Measurements from ENCODE around the gene KLHL22.
"Not testable (repeated sequence)": the region's sequence is repeated elsewhere in the genome, so short reads cannot be mapped to it uniquely, and the experiment has no call there.

Gene KLHL22

DNA sequence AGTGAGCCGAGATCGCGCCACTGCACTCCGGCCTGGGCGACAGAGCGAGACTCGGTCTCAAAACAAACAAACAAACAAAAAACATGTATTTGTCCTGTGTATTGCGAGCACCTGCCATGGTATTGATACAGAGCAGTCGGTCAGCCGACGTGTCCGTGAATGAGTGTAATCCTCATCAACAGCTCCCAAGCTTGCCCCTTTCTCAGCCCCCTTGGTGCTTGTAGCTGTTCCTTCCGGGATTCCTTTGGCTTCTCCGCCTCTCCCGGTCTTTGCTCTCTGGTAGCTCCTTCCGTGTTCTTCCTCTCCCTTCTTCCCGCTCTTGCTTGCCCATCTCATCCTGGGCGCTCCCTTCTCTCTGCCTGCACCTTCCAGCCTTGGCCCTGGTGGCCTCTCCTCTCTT lies 90.7 kb downstream of the KLHL22 start:
- no peak for DNase-seq (ENCODE audit: low read depth in 2 of 3, low spot score in 1 of 3)

- no peak for DNase-seq (ENCODE audit: low read depth in 2 of 3, low spot score in 1 of 3)
Observed at GRCh38 chr22:20403779-20404140, 91.8 kb downstream of the KLHL22 start.

DNA sequence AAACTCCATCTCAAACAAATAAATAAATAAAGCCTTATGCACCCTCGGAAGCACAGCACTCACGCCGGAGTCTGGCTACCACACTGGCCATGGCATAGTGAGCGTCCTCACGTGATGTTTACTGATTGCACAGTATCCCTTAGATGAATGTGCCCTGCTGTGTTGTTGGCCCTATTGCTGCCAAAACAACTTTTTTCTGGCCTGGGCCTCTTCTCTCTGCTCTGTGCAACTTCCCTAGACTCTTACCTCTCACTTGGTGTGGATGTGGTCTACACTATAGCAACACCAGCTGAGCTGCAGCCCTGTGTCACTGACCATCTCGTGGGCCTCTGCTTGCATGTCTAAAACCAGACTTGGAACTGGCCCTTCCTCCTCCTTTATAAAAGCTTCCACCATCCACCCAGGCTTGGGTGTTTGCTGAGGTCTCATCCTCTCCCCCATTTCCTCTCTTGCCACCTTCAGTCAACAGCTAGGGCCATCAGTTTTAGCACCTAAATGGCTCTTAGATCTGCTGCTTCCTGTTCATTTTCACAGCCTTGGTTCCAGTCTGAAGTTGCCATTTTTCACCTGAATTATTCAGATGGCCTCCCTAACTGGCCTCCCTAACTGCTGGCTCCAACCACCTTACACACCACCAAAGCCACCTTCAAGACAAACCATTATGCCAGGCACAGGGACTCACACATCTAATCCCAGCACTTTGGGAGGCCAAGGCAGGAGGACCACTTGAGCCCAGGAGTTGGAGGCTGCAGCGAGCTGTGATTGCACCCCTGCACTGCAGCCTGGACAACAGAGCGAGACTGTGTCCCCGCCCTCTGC lies 92.4 kb downstream of the KLHL22 start:
- DNase-seq (ENCODE audit: low read depth in 2 of 3, low spot score in 1 of 3), result no peak

DNA sequence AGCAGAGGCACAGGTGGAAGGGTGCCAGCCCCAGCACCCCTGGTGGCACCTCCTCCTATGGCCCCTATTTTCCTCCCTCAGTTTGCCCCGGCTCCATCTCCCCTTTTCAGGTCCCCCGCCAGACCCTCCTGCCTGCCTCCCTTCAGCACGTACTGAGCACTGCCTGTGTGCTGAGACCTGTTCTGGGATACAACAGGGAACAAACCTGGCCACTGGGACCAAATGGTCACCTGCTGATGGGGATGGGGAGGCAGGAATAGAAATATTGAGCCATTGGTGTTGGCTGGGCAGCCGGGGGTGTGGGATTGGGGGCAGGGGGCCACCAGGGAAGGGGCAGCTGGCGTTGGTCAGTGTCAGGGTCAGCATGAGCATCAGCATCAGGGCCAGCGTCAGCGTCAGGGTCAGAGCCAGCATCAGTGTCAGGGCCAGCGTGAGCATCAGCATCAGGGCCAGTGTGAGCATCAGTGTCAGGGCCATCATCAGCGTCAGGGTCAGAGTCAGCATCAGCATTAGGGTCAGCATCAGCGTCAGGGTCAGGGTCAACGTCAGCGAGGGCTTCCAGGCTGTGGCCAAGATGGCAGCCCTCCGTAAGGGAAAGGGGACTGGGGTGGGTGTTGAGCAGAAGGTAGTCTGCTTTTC lies 94.1 kb downstream of the KLHL22 start:
- DNase-seq (ENCODE audit: low read depth in 2 of 3, low spot score in 1 of 3), result no peak

GRCh38 chr22:20400606-20401375 lies 94.8 kb downstream of the KLHL22 start:
- no peak for DNase-seq (ENCODE audit: low read depth in 2 of 3, low spot score in 1 of 3)

GRCh38 chr22:20399866-20400605 lies 95.6 kb downstream of the KLHL22 start:
- DNase-seq (ENCODE audit: low read depth in 2 of 3, low spot score in 1 of 3), result no peak

- no peak for DNase-seq (ENCODE audit: low read depth in 2 of 3, low spot score in 1 of 3)
Observed at GRCh38 chr22:20398420-20398819, 97.2 kb downstream of the KLHL22 start.

- no peak for DNase-seq (ENCODE audit: low read depth in 2 of 3, low spot score in 1 of 3)
Observed at GRCh38 chr22:20397498-20397897, 98.1 kb downstream of the KLHL22 start.

DNA sequence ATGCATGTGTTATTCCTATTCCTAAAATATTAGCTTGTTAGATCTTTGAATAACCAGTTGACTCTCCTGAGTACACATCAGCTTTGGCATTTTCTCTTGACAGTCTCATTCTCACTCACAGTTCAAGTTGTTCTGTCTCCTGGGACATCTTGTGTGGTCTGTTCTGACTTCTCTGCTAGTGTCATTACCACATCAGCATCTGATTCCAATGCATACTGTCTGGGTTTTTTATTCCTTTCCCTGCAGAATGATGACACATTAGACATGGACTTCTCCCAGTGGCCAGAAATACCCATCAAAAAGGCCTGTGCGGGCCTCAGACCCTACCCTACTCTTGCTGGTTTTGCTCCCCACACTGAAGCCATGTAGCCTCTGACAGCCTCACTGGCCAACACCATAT lies 99.0 kb downstream of the KLHL22 start:
- DNase-seq (ENCODE audit: low read depth in 2 of 3, low spot score in 1 of 3), result no peak

DNA sequence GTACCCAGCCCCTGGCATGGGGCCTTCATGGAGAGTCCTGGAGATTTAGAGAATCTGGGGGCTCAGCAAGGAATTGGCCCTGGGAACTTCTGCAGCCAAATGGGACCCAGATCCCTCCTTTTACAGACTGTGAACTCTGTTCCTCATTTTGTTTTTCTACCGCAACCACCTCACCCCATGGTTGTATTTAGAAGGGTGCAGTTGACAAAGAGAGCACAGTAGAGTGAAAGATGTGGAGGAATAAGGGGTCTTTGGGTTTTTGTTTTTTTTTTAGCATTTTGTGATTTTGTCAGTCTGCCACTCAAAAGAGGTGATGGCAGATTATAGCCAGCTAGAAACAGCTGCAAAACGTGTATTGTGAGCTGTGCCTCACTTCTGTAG lies 99.7 kb downstream of the KLHL22 start:
- DNase-seq (ENCODE audit: low read depth in 2 of 3, low spot score in 1 of 3), result no peak

DNA sequence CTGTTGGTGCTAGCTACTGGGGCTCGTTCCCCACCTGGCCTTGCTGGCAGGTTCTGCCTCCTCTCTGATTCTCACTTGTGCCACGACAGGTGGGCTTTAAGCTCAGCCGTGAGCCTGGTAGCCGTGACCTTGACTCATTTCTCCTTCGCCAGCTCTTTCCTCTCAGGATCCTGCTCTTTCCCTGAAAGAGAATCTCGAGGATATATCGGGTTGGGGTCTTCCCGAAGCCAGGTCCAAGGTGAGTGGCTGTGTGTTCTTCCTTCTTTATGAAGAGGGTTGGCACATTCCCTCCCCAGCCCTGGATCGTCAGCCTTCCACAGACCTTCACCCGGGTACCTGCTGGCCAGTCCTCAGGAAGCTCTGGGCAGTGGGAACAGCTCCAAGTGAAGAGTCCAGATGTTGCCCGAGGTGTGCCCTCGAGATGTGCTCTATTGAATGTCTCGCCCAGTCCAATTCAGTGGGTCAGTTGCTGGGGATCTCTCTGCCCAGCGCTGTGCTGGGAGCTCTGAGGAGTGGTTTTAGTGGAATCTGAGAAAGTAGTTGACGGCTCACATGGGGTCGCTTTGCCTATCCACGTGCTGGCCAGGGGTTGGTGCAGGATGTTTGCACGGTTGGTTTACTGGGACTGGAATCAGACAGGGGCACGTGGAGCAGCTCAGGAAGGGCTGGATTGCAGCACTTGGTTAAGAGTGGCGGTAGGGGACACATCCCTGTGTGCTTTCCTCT lies 100.3 kb downstream of the KLHL22 start:
- DNase-seq (ENCODE audit: low read depth in 2 of 3, low spot score in 1 of 3), result no peak

DNA sequence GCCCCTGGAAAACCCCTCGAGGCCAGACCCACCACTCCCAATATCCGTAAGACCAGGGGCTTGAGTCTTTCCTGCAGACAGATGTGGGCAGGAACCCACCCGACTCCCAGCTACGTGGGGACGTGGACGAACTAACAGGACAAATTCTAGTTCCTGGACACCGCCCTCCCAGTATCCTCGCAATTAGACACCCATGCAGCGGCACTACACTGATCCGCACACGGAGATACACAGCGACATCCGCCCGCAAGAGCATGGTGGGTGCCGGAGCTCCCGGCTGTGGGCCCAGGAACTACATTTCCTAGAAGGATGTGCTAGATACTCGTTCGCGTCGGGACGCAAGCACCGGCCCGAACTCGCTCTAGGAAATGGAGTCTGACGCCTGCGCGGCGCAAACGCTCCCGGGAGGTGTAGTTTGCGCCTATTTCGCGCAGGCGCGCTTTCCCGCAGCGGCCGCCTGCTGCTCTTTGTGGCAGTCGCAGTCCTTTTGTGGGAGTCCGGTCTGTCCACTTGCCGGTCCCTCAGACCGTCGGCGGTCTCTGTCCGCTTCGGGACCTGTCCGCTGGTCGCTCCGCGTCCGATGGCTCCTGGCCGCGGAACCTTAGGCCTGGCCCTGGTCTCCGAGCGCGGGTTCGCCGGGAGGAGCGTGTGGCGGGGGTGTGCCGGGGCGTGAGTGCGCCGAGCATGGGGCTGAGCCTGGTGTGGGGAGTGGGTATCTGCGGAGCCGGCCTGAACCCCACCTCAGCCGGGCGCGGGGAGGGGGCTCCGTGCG lies 101.7 kb downstream of the KLHL22 start, which contains the start of gene ZNF74:
Gene ZNF74, plus strand, starts transcription at position 447 of the 772 bp plus-strand sequence. CDS start 478 bp downstream, outside the sequence.
- peak; percentile 59 to 80 (median 71) for DNase-seq (ENCODE audit: low read depth in 2 of 3, low spot score in 1 of 3)

DNA sequence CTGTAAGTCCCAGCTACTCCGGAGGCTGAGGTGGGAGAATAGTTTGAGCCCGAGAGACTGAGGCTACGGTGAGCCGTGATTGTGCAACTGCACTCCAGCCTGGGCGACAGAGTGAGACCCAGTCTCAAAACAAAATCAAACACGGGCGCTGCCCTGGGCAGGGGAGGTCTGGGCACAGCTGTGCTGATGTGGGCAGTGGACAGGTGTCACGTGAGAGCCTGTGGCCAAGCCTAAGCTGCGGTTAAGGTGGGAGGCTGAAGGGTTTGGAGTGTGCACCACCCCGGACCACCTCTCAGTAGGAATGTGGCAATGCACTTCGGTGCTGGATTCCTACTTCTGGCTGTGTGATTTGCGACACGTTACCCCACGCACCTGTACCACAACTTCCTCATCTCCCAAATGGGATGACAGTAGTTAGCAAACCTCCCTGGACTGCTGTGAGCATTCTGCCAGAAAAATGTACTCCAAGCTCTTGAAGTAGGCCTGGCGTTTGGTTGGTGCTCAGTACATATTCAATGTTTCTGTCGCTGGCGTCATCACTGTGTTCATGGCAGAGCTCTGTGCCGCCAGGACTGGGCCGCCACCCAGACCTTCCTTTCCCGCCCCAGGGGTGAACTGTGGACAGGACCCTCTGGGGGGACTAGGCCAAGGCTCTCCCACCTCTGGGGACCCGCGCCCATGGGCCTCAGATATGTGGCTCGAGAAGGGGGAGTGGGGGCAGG lies 102.5 kb downstream of the KLHL22 start:
- no peak for DNase-seq (ENCODE audit: low read depth in 2 of 3, low spot score in 1 of 3)

DNA sequence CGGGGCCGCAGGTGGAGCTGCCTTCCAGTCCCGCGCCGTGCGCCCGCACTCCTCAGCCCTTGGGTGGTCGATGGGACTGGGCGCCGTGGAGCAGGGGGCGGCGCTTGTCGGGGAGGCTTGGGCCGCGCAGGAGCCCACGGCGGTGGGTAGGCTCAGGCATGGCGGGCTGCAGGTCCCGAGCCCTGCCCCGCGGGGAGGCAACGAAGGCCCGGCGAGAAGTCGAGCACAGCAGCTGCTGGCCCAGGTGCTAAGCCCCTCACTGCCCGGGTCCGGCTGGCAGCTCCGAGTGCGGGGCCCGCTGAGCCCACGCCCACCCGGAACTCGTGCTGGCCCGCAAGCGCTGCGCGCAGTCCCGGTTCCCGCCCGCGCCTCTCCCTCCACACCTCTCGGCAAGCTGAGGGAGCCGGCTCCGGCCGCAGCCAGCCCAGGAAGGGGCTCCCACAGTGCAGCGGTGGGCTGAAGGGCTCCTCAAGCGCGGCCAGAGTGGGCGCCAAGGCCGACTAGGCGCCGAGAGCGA lies 103.2 kb downstream of the KLHL22 start:
- not testable (repeated sequence) for DNase-seq (ENCODE audit: low read depth in 2 of 3, low spot score in 1 of 3)
